ENCODE data around the gene DLL4.
"Not testable (repeated sequence)": the region's sequence is repeated elsewhere in the genome, so short reads cannot be mapped to it uniquely, and the experiment has no call there.

Gene DLL4

DNA sequence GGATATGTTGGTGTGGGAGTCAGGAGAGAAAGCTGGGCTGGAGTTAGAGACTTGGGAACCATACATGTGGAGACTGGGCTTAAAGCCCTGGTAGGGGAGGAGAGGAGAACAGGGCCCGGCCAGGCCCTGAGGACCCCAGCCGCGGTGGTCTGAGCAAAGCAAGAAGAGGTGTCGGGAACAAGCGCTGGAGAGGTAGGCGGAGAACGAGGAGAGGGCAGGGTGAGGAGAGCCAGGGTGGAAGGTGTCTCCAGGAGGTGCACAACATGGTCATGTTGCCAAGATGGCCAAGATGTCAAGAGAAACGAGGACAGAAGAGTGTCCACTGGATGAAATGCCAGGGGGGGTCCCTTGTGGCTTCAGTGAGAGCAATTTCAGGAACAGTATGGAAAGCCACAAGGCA lies 29.6 kb downstream of the DLL4 start:
- TF ChIP-seq, protein P1, sequence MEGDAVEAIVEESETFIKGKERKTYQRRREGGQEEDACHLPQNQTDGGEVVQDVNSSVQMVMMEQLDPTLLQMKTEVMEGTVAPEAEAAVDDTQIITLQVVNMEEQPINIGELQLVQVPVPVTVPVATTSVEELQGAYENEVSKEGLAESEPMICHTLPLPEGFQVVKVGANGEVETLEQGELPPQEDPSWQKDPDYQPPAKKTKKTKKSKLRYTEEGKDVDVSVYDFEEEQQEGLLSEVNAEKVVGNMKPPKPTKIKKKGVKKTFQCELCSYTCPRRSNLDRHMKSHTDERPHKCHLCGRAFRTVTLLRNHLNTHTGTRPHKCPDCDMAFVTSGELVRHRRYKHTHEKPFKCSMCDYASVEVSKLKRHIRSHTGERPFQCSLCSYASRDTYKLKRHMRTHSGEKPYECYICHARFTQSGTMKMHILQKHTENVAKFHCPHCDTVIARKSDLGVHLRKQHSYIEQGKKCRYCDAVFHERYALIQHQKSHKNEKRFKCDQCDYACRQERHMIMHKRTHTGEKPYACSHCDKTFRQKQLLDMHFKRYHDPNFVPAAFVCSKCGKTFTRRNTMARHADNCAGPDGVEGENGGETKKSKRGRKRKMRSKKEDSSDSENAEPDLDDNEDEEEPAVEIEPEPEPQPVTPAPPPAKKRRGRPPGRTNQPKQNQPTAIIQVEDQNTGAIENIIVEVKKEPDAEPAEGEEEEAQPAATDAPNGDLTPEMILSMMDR (IDR thresholded peaks at IDR 0.05; ENCODE audit: low read depth, low read length, missing control alignments), result no peak
- DNase-seq (ENCODE audit: extremely low read depth, low read depth), result no peak
- H3K4me3 ChIP-seq (replicated peaks; ENCODE audit: low read depth, low read length), result no peak overlapping the region

DNA sequence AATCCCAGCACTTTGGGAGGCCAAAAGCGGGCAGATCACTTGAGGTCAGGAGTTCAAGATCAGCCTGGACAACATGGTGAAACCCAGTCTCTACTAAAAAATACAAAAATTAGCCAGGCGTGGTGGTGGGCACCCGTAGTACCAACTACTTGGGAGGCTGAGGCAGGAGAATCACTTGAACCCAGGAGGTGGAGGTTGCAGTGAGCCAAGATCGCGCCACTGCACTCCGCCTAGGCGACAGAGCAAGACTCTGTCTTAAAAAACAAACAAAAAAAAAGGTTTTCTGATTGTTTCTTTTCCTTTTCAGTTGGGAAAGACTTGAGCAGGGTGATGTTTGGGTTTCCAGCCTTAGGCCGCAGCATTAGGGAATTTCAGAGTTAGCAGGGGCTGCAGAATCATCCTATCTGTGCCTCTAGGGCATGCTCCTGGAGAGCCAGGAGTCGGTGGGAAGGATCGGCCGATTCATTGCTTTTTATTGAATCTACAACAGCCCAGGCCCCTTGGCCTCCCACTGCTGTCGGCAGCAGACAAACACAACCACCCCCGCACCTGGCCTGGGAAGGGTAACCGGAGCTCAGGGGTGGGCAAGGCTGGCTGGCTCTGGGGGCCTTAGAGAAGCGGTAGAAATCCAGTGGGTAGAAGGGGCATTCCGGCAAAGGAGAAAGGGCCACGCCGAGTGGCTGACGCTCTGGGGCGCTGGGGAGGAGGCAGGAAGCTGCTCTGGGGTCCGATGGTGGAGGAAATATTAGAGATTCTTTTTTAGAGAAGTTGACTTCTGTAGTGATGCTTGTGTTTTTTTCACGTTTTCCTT lies 30.4 kb downstream of the DLL4 start:
- TF ChIP-seq, protein P1 (IDR thresholded peaks at IDR 0.05; ENCODE audit: low read depth, low read length, missing control alignments), result no peak
- DNase-seq (ENCODE audit: extremely low read depth, low read depth), result no peak
- no peak overlapping the region for H3K4me3 ChIP-seq (replicated peaks; ENCODE audit: low read depth, low read length)

DNA sequence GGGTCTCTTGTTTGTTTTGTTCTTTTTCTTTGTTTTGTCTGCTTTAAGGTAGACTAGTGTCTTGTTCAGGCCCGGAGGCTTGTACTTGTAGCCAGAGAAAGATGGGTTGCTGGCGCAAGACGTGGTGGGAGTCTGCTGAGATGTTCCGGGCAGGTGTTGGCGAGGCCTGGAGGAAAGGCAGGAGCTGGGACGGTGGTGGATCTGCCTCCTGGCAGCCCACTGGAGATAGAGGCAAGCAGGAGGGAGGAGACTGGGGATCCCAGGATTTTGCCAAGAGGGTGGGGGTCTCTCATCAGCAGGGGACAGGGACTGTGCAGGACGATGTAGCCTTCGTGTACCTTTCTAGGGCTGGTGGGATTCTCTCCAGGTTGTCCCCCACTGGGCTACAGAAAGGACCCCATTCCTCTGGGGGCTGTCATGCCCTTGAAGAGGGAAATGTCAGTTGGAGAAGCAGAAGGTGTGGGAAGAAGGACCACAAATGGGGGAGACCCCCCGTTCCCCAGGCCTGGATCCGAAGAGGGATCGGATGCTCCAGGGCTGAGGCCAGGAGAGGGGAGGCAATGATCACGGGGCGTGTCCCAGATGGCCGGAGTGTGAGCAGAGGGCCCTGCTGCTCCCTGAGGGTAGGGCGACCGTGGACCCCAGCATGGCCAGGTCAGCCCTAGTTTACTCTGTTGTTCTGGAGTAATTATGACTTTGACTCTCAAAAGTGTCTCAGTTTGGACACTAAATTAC lies 31.2 kb downstream of the DLL4 start:
- no peak for DNase-seq (ENCODE audit: extremely low read depth, low read depth)
- TF ChIP-seq, protein P1 (IDR thresholded peaks at IDR 0.05; ENCODE audit: low read depth, low read length, missing control alignments), result no peak
- H3K4me3 ChIP-seq (replicated peaks; ENCODE audit: low read depth, low read length), result no peak overlapping the region

DNA sequence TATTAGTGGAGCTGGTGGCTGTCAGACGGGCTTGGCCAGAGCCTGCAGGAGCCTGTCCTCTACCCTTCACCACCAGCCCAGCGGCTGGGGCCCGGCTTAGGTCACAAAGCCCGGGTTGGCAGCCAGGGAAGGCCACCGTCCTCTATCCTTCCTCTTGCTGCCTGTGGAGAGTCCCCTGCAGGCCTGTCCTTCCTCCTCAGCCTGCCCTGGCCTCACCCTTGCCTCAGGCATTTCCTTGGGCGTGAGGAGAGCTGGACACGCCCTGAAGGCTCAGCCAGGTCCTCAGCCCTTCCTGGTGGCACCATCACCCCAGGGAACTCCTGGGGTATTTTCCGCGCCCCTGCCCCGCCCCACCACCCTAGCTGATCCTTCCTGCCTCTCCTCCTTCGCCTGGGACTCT lies 31.8 kb downstream of the DLL4 start:
- no peak overlapping the region for H3K4me3 ChIP-seq (replicated peaks; ENCODE audit: low read depth, low read length)
- TF ChIP-seq, protein P1 (IDR thresholded peaks at IDR 0.05; ENCODE audit: low read depth, low read length, missing control alignments), result no peak
- DNase-seq (ENCODE audit: extremely low read depth, low read depth), result no peak

DNA sequence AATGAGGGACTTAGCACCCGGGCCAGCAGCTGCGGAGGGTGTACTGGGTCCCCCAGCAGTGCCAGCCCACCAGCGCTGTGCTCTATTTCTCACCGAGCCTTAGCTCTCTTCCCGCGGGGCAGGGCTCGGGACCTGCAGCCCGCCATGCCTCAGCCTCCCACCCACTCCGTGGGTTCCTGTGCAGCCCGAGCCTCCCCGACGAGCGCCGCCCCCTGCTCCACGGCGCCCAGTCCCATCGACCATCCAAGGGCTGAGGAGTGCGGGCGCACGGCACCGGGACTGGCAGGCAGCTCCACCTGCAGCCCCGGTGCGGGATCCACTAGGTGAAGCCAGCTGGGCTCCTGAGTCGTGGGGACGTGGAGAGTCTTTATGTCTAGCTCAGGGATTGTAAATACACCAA lies 32.6 kb downstream of the DLL4 start:
- DNase-seq (ENCODE audit: extremely low read depth, low read depth), result not testable (repeated sequence)

DNA sequence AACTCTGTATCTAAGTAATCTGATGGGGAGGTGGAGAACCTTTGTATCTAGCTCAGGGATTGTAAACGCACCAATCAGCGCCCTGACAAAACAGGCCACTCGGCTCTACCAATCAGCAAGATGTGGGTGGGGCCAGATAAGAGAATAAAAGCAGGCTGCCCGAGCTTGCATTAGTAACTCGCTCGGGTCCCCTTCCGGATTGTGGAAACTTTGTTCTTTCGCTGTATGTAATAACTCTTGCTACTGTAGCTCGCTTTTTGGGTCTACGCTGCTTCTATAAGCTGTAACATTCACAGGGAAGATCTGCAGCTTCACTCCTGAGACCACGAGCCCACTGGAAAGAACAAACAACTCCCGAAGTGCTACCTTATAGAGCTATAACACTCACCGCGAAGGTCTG lies 33.2 kb downstream of the DLL4 start:
- H3K4me3 ChIP-seq (replicated peaks; ENCODE audit: low read depth, low read length), result not testable (repeated sequence)

More for the DNA sequence above, 32.6 kb downstream of the DLL4 start:
- H3K4me3 ChIP-seq (replicated peaks; ENCODE audit: low read depth, low read length), result not testable (repeated sequence)

DNA sequence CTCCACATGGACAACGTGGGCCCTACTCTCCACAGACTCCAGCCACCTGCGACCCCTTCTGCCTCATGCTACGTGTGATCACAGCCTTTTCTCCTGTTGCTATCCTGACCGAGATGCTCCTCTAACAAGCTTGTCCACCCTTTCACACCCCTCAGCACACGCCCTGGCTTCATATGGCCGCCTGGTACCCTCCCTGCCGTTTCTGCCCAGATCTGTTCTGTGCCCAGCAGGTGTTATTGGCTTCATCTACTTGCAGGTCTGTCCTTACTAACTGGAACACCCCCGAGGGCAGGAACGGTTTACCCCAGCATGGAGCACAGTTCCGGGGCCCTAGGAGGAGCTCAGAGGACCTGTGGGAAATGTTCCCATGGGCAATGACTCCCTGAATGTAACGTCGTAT lies 34.1 kb downstream of the DLL4 start:
- H3K4me3 ChIP-seq (replicated peaks; ENCODE audit: low read depth, low read length), result no peak overlapping the region
- DNase-seq (ENCODE audit: extremely low read depth, low read depth), result no peak
- TF ChIP-seq, protein P1 (IDR thresholded peaks at IDR 0.05; ENCODE audit: low read depth, low read length, missing control alignments), result no peak

More for the DNA sequence above, 33.2 kb downstream of the DLL4 start:
- not testable (repeated sequence) for DNase-seq (ENCODE audit: extremely low read depth, low read depth)

All from HFF-Myc (cell line).